ENCODE measurements around the gene CNTNAP2. TPM values are rescaled to one million over a fixed set of nuclear protein-coding genes. Genes with fewer than 3 reads are reported as not detected.

Gene CNTNAP2
- total and polyA plus RNA-seq, 2 of the 4 experiments (the other 2 are of a cell fraction): not detected

GRCh38 chr7:146683439-146683838 lies 566.8 kb downstream of the CNTNAP2 start:
- H3K4ac ChIP-seq (ENCODE audit: low read depth, low read length): no peak overlapping the region
- H2AFZ ChIP-seq (replicated peaks; ENCODE audit: low read length, poor library complexity): no peak overlapping the region
- intact Hi-C loops (cut with micrococcal nuclease) (no loop called here), dilution Hi-C loops (cut with HindIII; ENCODE audit: low sequenced_read_pairs, unreplicated experiment) (no loop called here), in situ Hi-C loops (cut with MboI; ENCODE audit: low sequenced_read_pairs) (no loop called here)
- H4K20me1 ChIP-seq (ENCODE audit: insufficient read depth, low read length): no peaks in the 10 kb centered on the region
- no peak overlapping the region for H2BK120ac ChIP-seq (ENCODE audit: low read depth, low read length)
- no peaks in the 10 kb centered on the region for H3K4me1 ChIP-seq (ENCODE audit: control insufficient read depth, insufficient read depth, low read length)
- no peak overlapping the region for H3K23ac ChIP-seq (ENCODE audit: low read depth, low read length)
- ATAC-seq (ENCODE audit: low read depth): no peak
- H2BK20ac ChIP-seq (ENCODE audit: low read depth, low read length): no peak overlapping the region
- H3K9me3 ChIP-seq (ENCODE audit: control insufficient read depth, insufficient read depth, low read length): 0 out of 2 replicates have a peak, but pooled peaks cover 4% of the 10 kb centered on the region
- no peak overlapping the region for H3K4me2 ChIP-seq (ENCODE audit: low read depth, low read length)
- WGBS, 2 experiments (ENCODE audit: extremely low coverage in 2 of 2, insufficient read length in 1 of 2): no CpG with 5 or more reads among the region's 1 CpG
- H3K9me1 ChIP-seq (ENCODE audit: insufficient read depth, low read length): no peaks in the 10 kb centered on the region
- H3K27me3 ChIP-seq (ENCODE audit: control insufficient read depth, insufficient read depth, low read length): no peaks in the 10 kb centered on the region
- no peaks in the 10 kb centered on the region for H3K79me1 ChIP-seq (ENCODE audit: low read depth in 1 of 2, low read length in 2 of 2)
- H3K18ac ChIP-seq (ENCODE audit: low read depth, low read length): no peak overlapping the region
- no TSS peak for BruUV-seq (replicated peaks)
- no peak overlapping the region for H2AK5ac ChIP-seq (ENCODE audit: low read depth, low read length)
- no peak overlapping the region for H4K5ac ChIP-seq (ENCODE audit: low read depth, low read length)
- TF ChIP-seq USF2 (IDR thresholded peaks at IDR 0.05; ENCODE audit: low read depth, low read length) (no peak), MAFK (IDR thresholded peaks at IDR 0.05; ENCODE audit: low read depth, low read length) (0 out of 2 replicates have a peak, but pooled peaks have one; percentile 1)
- CTCF ChIA-PET: no interaction called here
- H4K8ac ChIP-seq (ENCODE audit: low read depth in 2 of 2, low read length in 2 of 2): no peak overlapping the region
- no peak overlapping the region for H3K56ac ChIP-seq (ENCODE audit: extremely low read depth, insufficient read depth, low read length)
- H4K91ac ChIP-seq (ENCODE audit: insufficient read depth, low read depth, low read length): no peak overlapping the region
- POLR2A ChIA-PET (ENCODE audit: unreplicated experiment): no interaction called here
- H3K4me3 ChIP-seq (ENCODE audit: insufficient read depth, low read depth, low read length): no peak overlapping the region
- H2BK5ac ChIP-seq (ENCODE audit: low read depth, low read length, poor library complexity, severe bottlenecking): no peak overlapping the region
- H3K14ac ChIP-seq (replicated peaks; ENCODE audit: low read depth, low read length): no peak overlapping the region
- H2BK15ac ChIP-seq (ENCODE audit: low read depth, low read length): no peak overlapping the region
- no peak overlapping the region for H3K9ac ChIP-seq (ENCODE audit: low read depth, low read length)
- DNase-seq: no peak
- no peak overlapping the region for H3K27ac ChIP-seq (ENCODE audit: insufficient read depth, low read length)
- H2AK9ac ChIP-seq (replicated peaks; ENCODE audit: low read depth, low read length, poor library complexity): no peak overlapping the region
- H3K36me3 ChIP-seq (ENCODE audit: control insufficient read depth, insufficient read depth, low read length): no peaks in the 10 kb centered on the region
